Measurements from ENCODE around the gene NT5DC4.
A peak's percentile ranks its signal among the peaks of the same experiment; 100 is the strongest.
"Not testable (repeated sequence)": the region's sequence is repeated elsewhere in the genome, so short reads cannot be mapped to it uniquely, and the experiment has no call there.

NT5DC4 gene

DNA sequence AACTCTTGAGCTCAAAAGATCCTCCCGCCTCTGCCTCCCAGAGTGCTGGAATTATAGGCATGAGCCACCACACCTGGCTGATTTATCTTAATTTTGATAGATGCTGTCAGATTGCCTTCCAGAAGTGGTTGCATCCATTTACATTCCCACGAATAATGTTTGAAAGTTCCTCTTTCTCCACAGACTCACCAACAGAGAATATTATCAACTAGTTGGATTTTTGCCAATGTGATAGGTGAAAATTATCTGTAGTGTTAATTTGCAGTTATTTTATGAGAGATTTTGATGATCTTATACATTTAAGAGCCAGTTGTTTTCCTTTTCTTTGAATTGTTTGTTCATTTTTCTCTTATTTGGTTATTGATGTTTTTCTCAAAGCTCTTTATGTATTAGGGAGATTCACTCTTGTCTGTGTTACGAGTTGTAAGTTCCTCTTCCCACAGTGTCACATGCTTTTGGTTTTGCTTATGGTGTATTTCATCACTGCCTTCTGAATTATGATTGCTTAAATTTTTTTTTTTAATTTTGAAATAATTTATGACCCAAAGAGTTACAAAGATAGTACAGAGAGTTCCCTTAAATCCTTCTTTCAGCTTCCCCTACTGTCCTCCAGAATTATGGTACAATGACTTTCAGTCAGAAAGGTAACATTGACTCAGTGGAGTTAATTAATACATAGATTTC lies 20.7 kb upstream of the NT5DC4 start:
- no peak for DNase-seq (ENCODE audit: low read depth in 2 of 3, low spot score in 1 of 3)

DNA sequence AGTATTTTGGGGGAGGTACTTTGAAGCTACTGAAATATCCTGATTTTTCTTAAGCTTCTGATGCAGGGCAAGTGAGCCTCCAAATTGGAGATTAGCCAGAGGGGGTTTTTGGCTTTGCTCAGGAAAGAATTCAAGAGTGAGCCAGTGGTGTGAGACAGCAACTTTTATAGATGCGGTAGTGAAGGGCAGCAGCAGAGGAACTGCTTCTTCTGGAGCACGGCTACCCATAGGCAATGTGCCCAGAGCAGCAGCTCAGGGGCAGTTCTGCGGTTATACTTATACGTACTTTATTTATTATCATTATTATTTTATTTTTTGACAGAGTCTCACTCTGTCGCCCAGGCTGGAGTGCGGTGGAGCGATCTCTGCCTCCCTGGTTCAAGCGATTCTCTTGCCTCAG lies 19.8 kb upstream of the NT5DC4 start:
- DNase-seq (ENCODE audit: low read depth in 2 of 3, low spot score in 1 of 3) = no peak

DNA sequence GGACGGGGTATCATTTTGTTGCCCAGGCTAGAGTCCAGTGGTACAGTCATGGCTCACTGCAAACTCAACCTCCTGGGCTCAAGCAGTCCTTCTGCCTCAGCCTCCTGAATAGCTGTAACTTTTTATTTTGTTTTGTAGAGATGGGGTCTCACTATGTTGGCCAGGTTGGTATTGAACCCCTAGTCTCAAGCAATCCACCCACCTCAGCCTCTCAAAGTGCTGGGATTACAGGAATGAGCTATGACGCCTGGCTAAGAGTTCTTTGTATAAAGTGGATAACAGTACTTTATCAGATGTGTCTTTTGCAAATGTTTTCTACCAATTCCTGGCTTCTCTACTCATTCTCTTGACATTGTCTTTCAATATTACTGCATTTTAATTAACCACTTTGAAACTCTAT lies 17.1 kb upstream of the NT5DC4 start:
- no peak for DNase-seq (ENCODE audit: low read depth in 2 of 3, low spot score in 1 of 3)

DNA sequence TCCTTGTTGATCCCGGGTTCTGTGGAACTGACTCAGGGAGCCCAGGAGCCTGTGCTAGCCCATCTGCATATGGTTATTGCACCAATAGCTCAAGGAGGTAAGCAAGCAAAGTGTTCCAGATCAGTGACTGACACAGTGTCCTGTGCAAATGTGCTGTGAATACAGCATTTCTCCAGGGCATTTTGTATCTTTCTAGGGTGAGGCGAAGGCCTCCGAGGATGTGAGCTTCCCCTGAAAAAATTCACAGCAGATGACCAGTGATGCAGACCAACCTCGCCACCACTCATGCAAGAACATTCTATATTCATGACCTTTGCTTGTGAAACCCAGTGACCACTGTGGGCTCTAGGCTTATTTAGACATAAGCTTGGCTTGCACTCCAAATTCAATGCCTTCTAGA lies 15.2 kb upstream of the NT5DC4 start:
- no peak for DNase-seq (ENCODE audit: low read depth in 2 of 3, low spot score in 1 of 3)

DNA sequence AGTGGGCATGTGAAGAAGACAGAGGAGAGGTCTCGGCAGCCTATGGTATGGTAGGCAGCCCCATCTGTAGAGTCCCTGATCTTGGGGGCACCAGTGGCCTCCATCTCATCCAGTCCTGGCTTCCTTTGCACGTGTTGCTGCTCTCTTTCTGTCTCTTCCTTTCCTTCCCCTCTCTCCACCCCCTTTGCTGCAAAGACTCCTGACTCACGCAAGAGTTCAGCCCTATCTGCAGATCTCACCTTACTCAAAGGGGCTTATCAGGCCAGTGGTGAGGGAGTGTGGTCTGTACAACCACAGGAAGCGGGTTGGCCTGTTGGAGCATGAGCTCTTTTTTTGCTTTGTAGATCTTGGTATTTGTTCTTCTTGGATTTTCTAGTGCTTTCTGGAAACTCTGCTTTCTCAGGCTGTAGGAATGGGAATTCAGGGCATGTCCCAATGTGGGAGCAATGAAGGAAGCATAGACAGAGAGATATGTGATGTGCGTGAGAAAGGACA lies 14.6 kb upstream of the NT5DC4 start:
- DNase-seq (ENCODE audit: low read depth in 2 of 3, low spot score in 1 of 3) = peak in 2 of 3 donors; percentile 18 to 40

DNA sequence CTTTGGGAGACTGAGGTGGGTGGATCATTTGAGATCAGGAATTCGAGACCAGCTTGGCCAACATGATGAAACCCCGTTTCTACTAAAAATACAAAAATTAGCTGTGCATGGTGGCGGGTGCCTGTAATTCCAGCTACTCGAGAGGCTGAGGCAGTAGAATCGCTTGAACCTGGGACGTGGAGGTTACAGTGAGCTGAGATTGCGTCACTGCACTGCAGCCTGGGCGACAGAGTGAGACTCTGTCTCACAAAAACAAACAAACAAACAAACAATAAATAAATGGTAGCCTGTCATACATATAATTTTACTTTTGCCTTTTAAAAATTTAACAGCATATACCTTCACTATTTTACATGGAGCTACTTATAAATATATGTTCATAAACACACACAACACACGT lies 13.9 kb upstream of the NT5DC4 start:
- not testable (repeated sequence) for DNase-seq (ENCODE audit: low read depth in 2 of 3, low spot score in 1 of 3)

DNA sequence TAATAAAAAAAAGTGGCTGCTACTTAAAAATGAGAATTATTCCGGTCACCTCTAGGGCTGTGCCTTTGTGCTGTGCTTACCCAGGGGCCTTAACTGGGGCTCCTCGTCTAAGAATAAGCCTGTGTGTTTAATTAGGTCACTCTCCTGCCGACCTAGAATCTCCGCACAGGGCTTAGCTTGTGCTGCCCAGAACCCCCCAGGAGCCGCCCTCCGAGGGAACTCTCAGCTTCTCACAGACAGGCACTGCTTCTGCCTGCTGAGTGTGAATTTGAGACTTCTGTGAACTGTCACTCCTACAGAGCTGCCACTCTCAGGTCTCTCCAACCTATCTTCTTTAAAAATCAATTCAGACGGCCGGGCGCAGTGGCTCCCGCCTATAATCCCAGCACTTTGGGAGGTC lies 11.9 kb upstream of the NT5DC4 start:
- no peak for DNase-seq (ENCODE audit: low read depth in 2 of 3, low spot score in 1 of 3)

DNA sequence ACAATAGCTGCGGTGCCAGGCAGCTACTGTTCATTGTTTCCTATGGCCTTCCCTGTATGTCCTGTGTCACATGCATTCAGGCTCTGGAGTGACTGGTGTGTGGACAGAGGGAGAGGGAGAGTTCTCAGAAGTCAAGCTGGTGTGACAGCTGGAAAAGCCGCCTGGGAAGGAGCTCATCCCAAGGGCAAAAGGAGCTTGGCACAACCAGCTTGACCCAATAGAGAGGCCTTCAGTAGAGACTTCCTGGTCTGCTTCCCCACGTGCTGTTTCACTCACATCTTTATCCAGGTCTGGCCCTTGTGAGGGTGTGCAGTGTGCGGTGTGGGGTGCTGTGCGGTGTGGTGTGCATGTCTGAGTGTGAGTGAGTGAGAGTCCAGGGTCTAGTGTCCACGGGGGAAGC lies 11.1 kb upstream of the NT5DC4 start:
- DNase-seq (ENCODE audit: low read depth in 2 of 3, low spot score in 1 of 3) = no peak

DNA sequence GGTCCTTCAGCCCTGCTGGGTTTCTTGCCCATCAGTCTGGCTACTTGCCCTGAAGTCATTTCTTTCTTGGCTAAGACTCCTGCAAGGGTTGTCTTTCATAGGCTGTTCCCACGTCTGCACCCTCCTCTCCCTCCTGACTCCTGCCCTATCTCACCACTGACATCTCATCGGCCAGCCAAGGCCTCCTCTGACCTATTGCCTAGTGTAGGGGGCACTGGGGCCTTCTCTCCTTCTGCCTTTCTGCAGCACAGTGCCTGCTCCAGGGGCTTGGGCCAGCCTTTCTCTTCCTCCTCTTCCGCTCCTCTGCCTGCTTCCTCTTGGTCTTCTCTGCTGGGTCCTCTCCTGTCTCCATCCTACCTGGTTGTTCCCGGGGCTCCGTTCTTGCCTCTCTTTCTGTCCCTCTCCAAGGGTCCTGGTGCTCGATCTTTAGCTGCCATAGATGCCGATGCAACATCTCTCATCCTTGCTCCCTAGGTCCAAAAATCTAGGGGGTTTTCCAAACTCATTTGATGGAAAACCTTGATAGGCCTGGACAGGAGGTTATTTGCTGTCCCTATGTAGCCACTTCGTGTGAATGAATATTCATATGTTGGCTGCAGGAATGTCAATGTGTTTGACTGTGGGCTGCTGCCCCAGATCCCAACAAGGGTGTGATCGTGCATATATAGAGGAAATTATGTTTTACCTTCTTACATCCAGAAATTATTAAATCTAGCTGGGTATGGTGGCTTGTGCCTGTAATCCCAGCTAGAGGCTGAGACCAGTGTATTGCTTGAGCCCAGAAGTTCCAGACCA lies 9.7 kb upstream of the NT5DC4 start:
- DNase-seq (ENCODE audit: low read depth in 2 of 3, low spot score in 1 of 3) = no peak

DNA sequence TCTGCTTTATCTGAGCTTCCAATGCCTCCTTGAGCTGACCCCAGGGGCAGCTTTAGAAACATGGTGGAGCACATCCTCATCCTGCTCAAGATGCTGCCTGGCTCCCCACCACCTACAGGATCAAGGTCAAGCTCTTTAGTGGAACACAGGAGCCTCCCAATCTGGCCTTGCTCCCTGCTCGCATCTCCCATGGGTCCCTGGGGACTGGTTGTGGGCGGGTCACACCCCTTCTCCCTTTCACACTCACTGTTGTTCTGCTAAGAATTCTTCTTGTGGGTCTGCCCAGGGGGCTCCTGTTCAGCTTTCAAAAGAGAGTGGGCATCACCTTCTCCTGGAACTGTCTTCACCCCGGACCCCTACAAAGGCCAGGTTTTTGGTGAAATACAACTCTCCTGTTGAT lies 8.4 kb upstream of the NT5DC4 start:
- no peak for DNase-seq (ENCODE audit: low read depth in 2 of 3, low spot score in 1 of 3)

DNA sequence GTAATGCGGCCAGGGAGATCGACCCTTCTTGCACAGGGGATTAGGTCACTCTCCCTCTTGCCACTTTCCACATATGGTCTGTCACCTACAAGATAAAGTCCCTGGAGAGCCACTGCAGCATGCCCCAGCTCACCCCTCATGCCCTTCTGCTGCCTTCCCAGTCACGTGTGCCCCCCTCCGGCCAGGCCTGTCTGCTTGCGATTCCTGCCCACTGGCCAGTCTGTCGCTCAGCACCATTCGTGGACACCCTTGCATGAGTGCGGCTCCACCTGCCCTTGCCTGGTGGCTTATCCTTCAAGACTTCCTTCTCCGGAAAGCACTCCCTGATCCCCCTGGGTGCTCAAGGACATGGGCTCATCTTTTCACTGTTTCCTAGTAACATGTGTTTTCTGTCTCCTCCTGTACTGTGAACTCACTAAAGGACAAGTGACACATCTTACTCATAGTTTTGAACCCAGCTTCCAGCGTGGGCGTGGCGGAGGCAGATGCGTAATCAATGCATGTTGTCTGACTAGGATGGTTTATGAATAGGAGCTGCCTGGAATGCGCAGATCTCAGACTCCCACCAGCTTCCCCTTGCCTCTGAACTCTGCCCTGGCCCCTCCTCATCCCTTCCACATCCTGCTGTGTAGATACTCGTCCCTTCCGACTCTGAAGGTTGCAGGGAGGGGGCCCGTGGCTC lies 7.8 kb upstream of the NT5DC4 start:
- peak; percentile 47 to 50 (median 48) for DNase-seq (ENCODE audit: low read depth in 2 of 3, low spot score in 1 of 3)

DNA sequence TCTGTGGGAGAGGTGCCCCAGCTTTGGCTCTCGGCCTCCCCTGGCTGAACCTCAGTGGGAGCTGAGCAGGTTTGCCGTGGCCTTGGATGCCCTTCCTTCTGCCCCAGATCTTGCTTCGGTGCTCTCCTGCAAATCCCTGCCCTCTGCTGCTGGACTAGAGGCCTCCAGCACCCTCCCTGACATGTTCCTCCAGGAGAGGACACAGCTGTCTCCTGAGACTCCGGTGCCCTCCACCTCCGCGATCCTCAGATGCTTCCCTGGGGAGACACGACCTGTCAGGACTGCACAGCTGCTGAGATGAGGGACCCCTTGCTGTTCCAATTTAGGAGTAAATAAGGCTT lies 7.3 kb upstream of the NT5DC4 start:
- DNase-seq (ENCODE audit: low read depth in 2 of 3, low spot score in 1 of 3) = no peak

DNA sequence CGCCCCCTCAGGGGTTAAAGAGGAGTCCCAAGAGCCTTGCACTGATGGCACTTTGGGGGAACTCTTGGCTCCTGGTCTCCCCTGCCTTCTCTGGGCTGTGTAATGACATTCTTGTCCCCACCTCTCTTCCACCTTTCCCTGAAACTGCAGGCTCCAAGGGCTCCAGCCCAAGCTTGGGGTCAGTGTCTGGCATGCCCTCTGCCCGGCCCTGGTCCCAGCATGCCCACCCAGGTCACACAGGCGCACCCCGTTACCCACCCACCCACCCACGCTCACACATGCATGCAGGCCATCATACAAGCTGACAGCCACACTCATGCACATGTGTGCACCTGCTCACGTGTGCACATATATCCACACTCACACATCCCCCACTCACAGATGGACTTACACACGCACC lies 6.9 kb upstream of the NT5DC4 start:
- no peak for DNase-seq (ENCODE audit: low read depth in 2 of 3, low spot score in 1 of 3)

DNA sequence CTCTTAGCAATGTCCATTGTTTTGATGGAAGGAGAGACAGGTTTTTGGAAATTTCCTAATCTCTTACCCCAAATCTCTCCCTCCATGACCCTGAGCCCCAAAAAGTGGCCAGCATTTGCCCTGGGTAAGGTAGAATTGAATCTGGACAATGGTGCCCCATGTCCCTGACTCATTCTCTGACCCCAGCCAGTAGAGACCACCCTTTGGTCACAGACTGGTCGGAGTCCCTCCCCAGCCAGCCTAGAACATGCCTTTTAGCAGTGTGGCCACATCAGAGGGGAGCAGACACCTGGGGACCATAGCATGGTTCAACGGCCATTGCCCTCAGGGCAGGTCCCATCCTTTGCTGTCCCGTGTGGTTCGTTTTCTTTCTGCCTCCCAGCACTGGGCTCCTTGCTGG lies 6.5 kb upstream of the NT5DC4 start:
- DNase-seq (ENCODE audit: low read depth in 2 of 3, low spot score in 1 of 3) = no peak

DNA sequence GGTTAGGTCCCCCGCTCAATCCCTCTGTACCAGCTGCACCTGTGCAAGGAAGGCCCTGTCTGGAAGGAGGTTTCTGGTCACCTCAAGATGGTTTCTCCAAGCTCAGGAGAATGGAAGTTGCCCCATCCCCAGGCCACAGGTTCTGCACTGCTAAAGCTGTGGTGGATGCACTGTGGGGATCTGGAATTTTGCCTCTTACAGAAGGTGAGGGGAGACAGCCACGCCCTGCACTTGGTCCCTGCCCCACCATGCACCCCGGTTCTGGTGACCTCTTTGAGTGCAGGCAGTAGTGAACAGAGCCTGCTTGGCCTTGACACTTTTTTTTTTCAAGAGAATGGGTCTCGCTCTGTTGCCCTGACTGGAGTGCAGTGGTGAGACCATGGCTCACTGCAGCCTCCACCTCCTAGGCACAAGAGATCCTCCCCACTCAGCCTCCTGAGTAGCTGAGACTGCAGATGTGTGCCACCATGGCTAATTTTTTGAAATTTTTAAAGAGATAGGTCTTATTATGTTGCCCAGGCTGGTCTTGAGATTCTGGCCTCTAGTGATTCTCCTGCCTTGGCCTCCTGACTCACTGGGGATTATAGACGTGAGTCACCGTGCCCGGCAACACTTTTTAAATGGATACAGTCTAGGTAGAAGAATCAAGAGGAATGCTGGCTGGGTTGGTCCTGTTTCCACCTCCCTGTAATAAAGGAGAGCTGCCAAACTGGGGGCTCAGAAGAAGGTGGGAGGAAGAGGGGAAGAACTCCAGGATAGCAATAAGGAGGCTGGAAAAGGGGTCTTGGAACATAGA lies 5.8 kb upstream of the NT5DC4 start:
- no peak for DNase-seq (ENCODE audit: low read depth in 2 of 3, low spot score in 1 of 3)

DNA sequence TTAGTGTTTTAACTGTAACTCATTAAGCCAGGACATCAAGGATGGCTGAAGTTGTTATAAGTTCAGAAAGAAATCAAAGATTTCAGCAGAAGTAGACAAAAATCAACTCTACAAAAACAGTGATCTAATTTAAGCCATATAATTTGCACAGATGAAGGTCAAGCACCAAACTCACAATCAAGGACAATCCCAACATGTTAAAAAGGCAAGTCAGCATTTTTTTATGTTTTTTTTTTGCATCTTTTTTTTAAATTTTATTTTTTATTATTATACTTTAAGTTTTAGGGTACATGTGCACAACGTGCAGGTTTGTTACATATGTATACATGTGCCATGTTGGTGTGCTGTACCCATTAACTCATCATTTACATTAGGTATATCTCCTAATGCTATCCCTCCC lies 4.7 kb upstream of the NT5DC4 start:
- DNase-seq (ENCODE audit: low read depth in 2 of 3, low spot score in 1 of 3) = not testable (repeated sequence)

DNA sequence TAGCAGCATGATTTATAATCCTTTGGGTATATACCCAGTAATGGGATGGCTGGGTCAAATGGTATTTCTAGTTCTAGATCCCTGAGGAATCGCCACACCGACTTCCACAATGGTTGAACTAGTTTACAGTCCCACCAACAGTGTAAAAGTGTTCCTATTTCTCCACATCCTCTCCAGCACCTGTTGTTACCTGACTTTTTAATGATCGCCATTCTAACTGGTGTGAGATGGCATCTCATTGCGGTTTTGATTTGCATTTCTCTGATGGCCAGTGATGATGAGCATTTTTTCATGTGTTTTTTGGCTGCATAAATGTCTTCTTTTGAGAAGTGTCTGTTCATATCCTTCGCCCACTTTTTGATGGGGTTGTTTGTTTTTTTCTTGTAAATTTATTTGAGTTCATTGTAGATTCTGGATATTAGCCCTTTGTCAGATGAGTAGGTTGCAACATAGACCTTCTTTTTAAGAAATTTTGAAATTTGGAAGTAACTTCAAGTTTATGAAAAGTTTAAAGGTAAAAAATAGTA lies 3.9 kb upstream of the NT5DC4 start:
- not testable (repeated sequence) for DNase-seq (ENCODE audit: low read depth in 2 of 3, low spot score in 1 of 3)

DNA sequence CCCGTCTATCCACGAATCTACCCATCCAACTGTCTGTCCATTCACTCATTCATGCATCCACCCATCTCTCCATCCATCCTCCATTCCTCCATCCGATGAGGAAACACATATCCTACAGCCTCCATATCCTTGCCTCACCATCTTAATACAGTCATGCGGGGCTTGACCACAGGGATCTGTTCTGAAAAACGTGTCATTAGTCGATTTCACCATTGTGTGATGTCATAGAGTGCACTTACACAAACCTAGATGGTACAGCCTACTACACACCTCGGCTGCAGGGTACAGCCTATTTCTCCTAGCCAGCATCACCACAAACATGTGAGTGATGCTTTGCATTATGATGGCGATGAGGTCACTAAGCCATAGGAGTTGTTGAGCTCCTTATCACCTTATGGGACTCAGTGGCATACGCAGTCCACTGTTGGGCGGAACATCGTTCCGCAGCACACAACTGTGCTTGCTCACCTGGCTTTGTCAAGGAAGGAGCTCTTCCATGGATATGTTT lies 1.9 kb upstream of the NT5DC4 start:
- DNase-seq (ENCODE audit: low read depth in 2 of 3, low spot score in 1 of 3) = no peak

DNA sequence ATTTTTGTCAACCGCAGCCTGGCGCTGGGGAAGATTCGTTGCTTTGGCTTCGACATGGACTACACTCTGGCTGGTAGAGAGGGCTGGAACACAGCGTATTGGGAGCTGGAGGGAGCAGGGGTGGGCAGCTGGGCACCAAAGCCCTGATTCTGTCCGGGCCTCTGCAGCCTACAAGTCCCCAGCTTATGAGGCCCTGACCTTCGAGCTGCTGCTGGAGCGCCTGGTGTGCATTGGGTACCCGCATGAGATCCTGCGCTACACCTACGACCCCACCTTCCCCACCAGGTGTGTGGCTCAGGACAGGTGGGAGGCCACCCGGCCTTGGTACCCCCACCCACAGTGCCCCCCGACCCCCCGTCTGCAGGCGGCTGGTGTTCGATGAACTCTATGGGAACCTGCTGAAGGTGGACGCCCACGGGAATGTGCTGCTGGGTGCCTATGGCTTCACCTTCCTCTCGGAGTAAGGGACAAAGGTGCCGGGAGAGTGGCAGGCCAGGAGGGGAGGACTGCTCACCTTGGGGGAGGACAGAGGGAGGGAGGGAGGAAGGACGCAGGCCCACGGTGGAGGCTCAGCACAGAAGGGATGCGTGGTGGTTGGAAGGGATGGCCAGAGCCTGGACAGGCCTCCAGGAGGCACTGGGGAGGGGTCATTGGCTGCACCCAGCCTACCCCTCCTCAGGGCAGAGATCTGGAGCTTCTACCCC lies 1.2 kb downstream of the NT5DC4 start:
- DNase-seq (ENCODE audit: low read depth in 2 of 3, low spot score in 1 of 3) = no peak

DNA sequence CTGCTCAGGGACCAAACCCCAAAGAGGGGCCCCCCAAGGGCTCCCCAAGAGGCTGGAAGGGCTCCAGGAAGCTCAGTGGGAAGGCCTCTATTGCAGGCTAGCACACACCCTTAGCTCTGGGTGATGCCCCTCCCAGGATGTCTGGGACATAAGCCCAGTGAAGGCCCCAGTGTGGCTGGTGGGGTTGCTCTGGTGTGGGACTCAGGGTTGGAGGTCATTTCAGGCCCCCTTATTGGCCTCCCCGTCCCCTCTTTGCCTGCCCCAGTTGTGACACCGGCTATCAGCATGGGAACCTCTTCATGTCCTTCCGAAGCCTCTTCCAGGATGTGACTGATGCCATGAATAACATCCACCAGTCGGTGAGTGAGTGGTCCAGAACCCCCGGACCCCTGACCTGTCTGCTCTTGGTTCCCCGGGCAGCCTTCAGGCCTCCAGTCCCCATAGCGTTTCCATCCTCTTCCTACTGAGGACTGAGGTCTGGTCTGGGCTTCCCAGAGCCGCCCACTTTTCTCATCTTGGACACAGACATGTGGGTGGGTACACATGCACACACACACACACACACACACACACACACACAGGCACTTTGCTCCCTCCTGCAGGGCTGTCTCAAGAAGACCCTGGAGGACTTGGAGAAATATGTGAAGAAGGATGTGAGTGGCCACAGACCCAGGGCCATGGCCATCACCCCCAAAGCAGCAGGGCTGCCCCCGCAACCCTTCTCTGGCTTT lies 2.2 kb downstream of the NT5DC4 start:
- no peak for DNase-seq (ENCODE audit: low read depth in 2 of 3, low spot score in 1 of 3)

Data from stimulated activated CD4-positive, alpha-beta T cell treated with anti-CD3 and anti-CD28 coated beads, Interleukin-12 subunit alpha, Interleukin-12 subunit beta, amount 100 ng/mL, for 48 hours (primary cell).